Sigmoid colon (tissue), 7 donors: Measurements from ENCODE around the gene LRP1B. TPM values are rescaled to one million over a fixed set of nuclear protein-coding genes. Genes with fewer than 3 reads are reported as not detected.

Experiments
- DNase-seq: peaks from one replicate; pipeline ENCODE4 v3.0.0-alpha.2; 2019
- H3K27ac ChIP-seq, 4 donors: fragments of 200-600 bp; sonication (generic); one replicate each; pipeline ENCODE4 v1.5.1; 2016 to 2019; ENCODE audit warnings: mild to moderate bottlenecking in 1 of 4
- H3K27me3 ChIP-seq, 3 donors: fragments of 200-600 bp; sonication (generic); one replicate each; pipeline ENCODE4 v1.5.1; 2019; ENCODE audit warnings: mild to moderate bottlenecking in 1 of 3
- H3K36me3 ChIP-seq, 4 donors: fragments of 200-600 bp; sonication (generic); one replicate each; pipeline ENCODE4 v1.5.1; 2016 to 2019
- H3K4me1 ChIP-seq, 4 donors: fragments of 200-600 bp; sonication (generic); one replicate each; pipeline ENCODE4 v1.5.1; 2017 to 2019
- H3K4me3 ChIP-seq, 4 donors: fragments of 200-600 bp; sonication (generic); one replicate each; pipeline ENCODE4 v1.5.1; 2017 to 2019; ENCODE audit warnings: mild to moderate bottlenecking in 2 of 4, moderate library complexity in 1 of 4
- H3K9me3 ChIP-seq, 4 donors: fragments of 200-600 bp in 3 of 4; sonication (generic) in 3 of 4; one replicate each; pipeline versions ENCODE4 v1.5.1 to v1.6.1; 2013 to 2019
- EP300 ChIP-seq, 4 donors: sonication (generic); formaldehyde crosslinking; IDR thresholded peaks; one replicate each; pipeline ENCODE4 v1.6.1; 2017; ENCODE audit warnings: antibody characterized with exemption in 4 of 4
- POLR2A ChIP-seq, 2 donors: fragments of 450-650 bp; IDR thresholded peaks; one replicate each; pipeline ENCODE4 v1.6.1; 2016; ENCODE audit warnings: antibody characterized with exemption in 2 of 2, mild to moderate bottlenecking in 2 of 2, moderate library complexity in 2 of 2
- POLR2AphosphoS5 ChIP-seq, 4 donors: sonication (generic); formaldehyde crosslinking; IDR thresholded peaks; one replicate each; pipeline ENCODE4 v1.6.1; 2017; ENCODE audit warnings: antibody characterized with exemption in 4 of 4
- WGBS, 2 donors: extraction: QIAGEN DNeasy Blood & Tissue Kit; methylation state at CpG; one replicate each; pipeline ENCODE4 v1.1.7; 2013; 5-methylcytosine and 5-hydroxymethylcytosine counted together
- intact Hi-C: fragments of 100-400 bp; cut with DNase I; formaldehyde crosslinking; loops from one replicate; pipeline ENCODE4 v1.15.1; 2023
- polyA plus RNA-seq, 3 donors: library from polyadenylated mRNA; stranded (reverse); fragments of 200-250 nt; gene quantifications; one replicate each; pipeline ENCODE4 v1.2.3, GENCODE V29; 2013
- total RNA-seq, 4 donors: library from RNA; depleted of rRNA; stranded (reverse); fragments of >200 nt; gene quantifications; one replicate each; pipeline ENCODE4 v1.1.0, GENCODE V29; 2016
- TF ChIP-seq, protein P1 (sequence below), 4 experiments: fragments of 450-650 bp in 3 of 4; fragments of 200-600 bp in 1 of 4; IDR thresholded peaks; one replicate each; pipeline ENCODE4 v1.5.1; 2016 to 2019; ENCODE audit warnings: antibody characterized with exemption in 4 of 4, mild to moderate bottlenecking in 3 of 4, moderate library complexity in 2 of 4
- donor health status: healthy with polysubstance abuse.
- donor health status: Bipolar disorder and iron deficiency.
- donor health status: healthy.

The LRP1B gene
- total and polyA plus RNA-seq, 7 donors = 0.06 to 5.1 (median 2.0) TPM; not detected in 1

DNA sequence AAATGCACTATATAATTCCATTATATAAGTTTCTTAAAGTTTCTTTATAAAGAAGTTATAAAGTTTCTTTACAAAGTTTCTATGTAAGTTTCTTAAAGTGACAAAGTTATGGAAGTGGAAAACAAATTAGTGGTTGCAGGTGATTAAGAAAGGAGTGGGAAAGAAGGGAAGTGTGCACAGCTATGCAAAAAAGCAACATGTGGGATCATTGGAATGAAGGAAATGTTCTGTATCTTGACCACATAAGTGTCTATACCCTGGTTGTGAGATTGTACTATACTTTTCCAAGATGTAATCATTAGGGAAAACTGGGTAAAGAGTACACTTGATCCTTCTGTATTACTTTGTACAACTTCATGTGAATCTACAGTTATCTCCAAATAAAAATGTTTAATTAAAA is 1541.1 kb downstream of the LRP1B start:
- Histone ChIP-seq H3K4me3 (no peak overlapping the region), H3K27ac (no peak overlapping the region), H3K4me1 (no peaks in the 10 kb centered on the region), H3K27me3 (no peaks in the 10 kb centered on the region), H3K36me3 (no peaks in the 10 kb centered on the region), H3K9me3 (no peaks in the 10 kb centered on the region)
- intact Hi-C loops = no loop called here
- TF ChIP-seq POLR2AphosphoS5 (IDR thresholded peaks at IDR 0.05) (no peak), EP300 (IDR thresholded peaks at IDR 0.05) (no peak), POLR2A (IDR thresholded peaks at IDR 0.05) (no peak)
- TF ChIP-seq, protein P1, sequence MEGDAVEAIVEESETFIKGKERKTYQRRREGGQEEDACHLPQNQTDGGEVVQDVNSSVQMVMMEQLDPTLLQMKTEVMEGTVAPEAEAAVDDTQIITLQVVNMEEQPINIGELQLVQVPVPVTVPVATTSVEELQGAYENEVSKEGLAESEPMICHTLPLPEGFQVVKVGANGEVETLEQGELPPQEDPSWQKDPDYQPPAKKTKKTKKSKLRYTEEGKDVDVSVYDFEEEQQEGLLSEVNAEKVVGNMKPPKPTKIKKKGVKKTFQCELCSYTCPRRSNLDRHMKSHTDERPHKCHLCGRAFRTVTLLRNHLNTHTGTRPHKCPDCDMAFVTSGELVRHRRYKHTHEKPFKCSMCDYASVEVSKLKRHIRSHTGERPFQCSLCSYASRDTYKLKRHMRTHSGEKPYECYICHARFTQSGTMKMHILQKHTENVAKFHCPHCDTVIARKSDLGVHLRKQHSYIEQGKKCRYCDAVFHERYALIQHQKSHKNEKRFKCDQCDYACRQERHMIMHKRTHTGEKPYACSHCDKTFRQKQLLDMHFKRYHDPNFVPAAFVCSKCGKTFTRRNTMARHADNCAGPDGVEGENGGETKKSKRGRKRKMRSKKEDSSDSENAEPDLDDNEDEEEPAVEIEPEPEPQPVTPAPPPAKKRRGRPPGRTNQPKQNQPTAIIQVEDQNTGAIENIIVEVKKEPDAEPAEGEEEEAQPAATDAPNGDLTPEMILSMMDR (IDR thresholded peaks at IDR 0.05) = no peak
- DNase-seq = no peak

DNA sequence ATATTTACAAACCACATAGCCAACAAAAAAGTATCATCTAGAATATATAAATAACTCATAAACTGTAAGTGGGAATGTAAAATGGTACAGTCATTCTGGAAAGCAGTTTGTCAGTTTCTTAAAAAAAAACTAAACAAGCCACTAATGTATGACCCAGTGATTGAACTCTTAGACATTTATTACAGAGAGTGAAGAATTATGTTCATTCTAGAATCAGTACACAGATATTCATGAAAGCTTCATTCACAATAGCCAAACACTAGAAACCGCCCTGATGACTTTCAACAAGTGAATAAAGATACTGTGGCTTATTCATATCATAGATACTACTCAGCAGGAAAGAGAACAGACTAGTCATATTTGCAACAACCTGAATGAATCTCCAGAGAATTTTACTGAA is 1541.5 kb downstream of the LRP1B start:
- WGBS, 2 donors = 48 to 56% methylated on average over 1 of the region's 1 CpG
- Histone ChIP-seq H3K4me1 (no peaks in the 10 kb centered on the region), H3K36me3 (no peaks in the 10 kb centered on the region), H3K27me3 (no peaks in the 10 kb centered on the region), H3K27ac (no peak overlapping the region), H3K4me3 (no peak overlapping the region), H3K9me3 (no peaks in the 10 kb centered on the region)
- intact Hi-C loops = no loop called here
- TF ChIP-seq POLR2AphosphoS5 (IDR thresholded peaks at IDR 0.05) = no peak
- DNase-seq = no peak

DNA sequence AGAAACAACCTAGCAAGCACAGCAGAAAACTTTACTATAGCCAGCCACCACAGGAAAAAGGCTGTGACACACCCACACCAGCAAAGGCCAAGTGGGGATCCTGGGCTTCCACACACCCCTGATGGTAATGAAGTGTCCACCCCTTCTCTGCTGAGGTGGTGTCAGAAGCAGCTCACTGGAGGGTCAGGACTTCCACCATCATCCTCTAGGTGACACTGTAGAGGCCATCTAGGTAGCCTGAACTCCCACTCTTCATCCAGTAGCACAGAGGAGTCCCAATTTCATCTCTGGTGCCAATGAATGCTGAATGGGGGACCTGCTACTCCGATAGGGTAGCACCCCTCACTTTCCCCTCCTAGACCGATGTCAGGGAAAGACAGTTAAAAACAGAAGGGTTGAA is 1544.4 kb downstream of the LRP1B start:
- Histone ChIP-seq H3K27ac (no peak overlapping the region), H3K4me3 (no peak overlapping the region), H3K27me3 (no peaks in the 10 kb centered on the region), H3K36me3 (no peaks in the 10 kb centered on the region), H3K4me1 (no peaks in the 10 kb centered on the region), H3K9me3 (no peaks in the 10 kb centered on the region)
- TF ChIP-seq POLR2AphosphoS5 (IDR thresholded peaks at IDR 0.05) = no peak
- TF ChIP-seq EP300 (IDR thresholded peaks at IDR 0.05) = no peak
- no peak for TF ChIP-seq POLR2A (IDR thresholded peaks at IDR 0.05)
- TF ChIP-seq, protein P1 (IDR thresholded peaks at IDR 0.05) = no peak
- 64 to 68% methylated on average over 2 of the region's 2 CpGs for WGBS, 2 donors
- no peak for DNase-seq
- intact Hi-C loops = no loop called here

DNA sequence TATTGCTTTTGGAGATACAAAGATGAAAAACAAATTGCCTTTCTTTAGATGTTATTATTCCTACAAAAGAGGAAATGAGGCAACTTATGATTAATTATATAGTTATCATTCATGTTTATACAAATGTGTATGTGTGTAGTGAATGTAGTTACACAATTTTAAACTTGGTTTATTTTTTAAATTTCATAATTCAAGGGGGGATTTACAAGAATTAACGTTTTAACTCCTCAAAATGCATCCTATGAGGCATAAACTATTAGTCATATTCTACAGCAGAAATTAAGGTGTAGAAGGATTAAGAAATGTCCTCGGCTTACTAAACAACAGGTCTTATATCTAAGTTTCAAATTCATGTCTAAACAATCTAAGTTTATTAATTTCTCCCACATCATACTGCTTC is 1545.8 kb downstream of the LRP1B start:
- TF ChIP-seq POLR2A (IDR thresholded peaks at IDR 0.05) (no peak), EP300 (IDR thresholded peaks at IDR 0.05) (no peak), POLR2AphosphoS5 (IDR thresholded peaks at IDR 0.05) (no peak)
- TF ChIP-seq, protein P1 (IDR thresholded peaks at IDR 0.05) = no peak
- H3K9me3 ChIP-seq = no peaks in the 10 kb centered on the region
- H3K27me3 ChIP-seq = no peaks in the 10 kb centered on the region
- no peak for DNase-seq
- WGBS, 2 donors = 20 to 28% methylated on average over 2 of the region's 2 CpGs
- no peak overlapping the region for H3K4me3 ChIP-seq
- intact Hi-C loops = no loop called here
- H3K36me3 ChIP-seq = no peaks in the 10 kb centered on the region
- no peak overlapping the region for H3K27ac ChIP-seq
- H3K4me1 ChIP-seq = no peaks in the 10 kb centered on the region

DNA sequence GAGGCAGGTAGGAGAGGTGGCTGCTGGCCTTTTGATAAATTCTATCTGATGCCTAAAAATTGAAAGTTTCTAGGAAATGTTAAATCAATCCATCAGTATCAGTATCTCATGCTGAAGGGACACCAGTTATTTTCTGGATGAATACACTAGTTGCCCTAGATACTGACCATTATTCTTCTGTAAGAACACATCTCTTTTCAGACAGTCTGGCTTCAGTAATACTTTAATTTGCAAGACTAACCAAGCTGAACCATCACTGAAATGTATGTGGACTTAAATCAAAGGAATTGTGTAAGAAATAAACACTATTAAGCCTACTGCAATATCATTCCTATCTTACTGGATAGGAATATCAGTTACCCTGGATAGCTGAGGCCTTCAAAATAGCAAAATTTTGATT is 1546.3 kb downstream of the LRP1B start:
- H3K9me3 ChIP-seq = no peaks in the 10 kb centered on the region
- H3K27ac ChIP-seq = no peak overlapping the region
- no peaks in the 10 kb centered on the region for H3K36me3 ChIP-seq
- no peak overlapping the region for H3K4me3 ChIP-seq
- no peak for DNase-seq
- no peaks in the 10 kb centered on the region for H3K27me3 ChIP-seq
- H3K4me1 ChIP-seq = no peaks in the 10 kb centered on the region
- intact Hi-C loops = no loop called here
- TF ChIP-seq POLR2AphosphoS5 (IDR thresholded peaks at IDR 0.05) (no peak), POLR2A (IDR thresholded peaks at IDR 0.05) (no peak), EP300 (IDR thresholded peaks at IDR 0.05) (no peak)
- TF ChIP-seq, protein P1 (IDR thresholded peaks at IDR 0.05) = no peak
